HG03280 (cell line): ENCODE measurements around the gene PROS1.

Source experiments
- ATAC-seq: cut with Tn5 transposase; IDR thresholded peaks from one replicate; pipeline ENCODE4 v1.9.1; 2021; ENCODE audit warnings: mild to moderate bottlenecking, moderate library complexity; ENCODE audit not compliant: unreplicated experiment

PROS1 gene

GRCh38 chr3:93973131-93974126 is at the start of gene PROS1:
Gene PROS1, minus strand, starts transcription at chr3:93973896. Its CDS starts 147 bp downstream, at chr3:93973749.
- ATAC-seq = peak; percentile 90

GRCh38 chr3:94020293-94020692 is 46.6 kb upstream of the PROS1 start:
- ATAC-seq = no peak

- ATAC-seq = no peak
These were observed 46.0 kb upstream of the PROS1 start for GRCh38 chr3:94019659-94020058.

- no peak for ATAC-seq
These were observed 41.3 kb upstream of the PROS1 start for GRCh38 chr3:94015025-94015424.

GRCh38 chr3:94012185-94012584 is 38.5 kb upstream of the PROS1 start:
- ATAC-seq = no peak

GRCh38 chr3:94011233-94011711 is 37.6 kb upstream of the PROS1 start:
- ATAC-seq = no peak

GRCh38 chr3:94009608-94010007 is 35.9 kb upstream of the PROS1 start:
- ATAC-seq = no peak

- ATAC-seq = no peak
These were observed 34.6 kb upstream of the PROS1 start for GRCh38 chr3:94008253-94008652.

GRCh38 chr3:94004301-94004910 is 30.7 kb upstream of the PROS1 start:
- peak; percentile 95 for ATAC-seq

- ATAC-seq = no peak
These were observed 28.3 kb upstream of the PROS1 start for GRCh38 chr3:94001827-94002495.

GRCh38 chr3:94001191-94001590 is 27.5 kb upstream of the PROS1 start:
- ATAC-seq = no peak

GRCh38 chr3:93994056-93994455 is 20.4 kb upstream of the PROS1 start:
- ATAC-seq = no peak

GRCh38 chr3:93992207-93992606 is 18.5 kb upstream of the PROS1 start:
- no peak for ATAC-seq

GRCh38 chr3:93991631-93992030 is 17.9 kb upstream of the PROS1 start:
- no peak for ATAC-seq

- ATAC-seq = no peak
These were observed 15.5 kb upstream of the PROS1 start for GRCh38 chr3:93989241-93989640.

- ATAC-seq = no peak
These were observed 15.1 kb upstream of the PROS1 start for GRCh38 chr3:93988764-93989163.

- no peak for ATAC-seq
These were observed 14.6 kb upstream of the PROS1 start for GRCh38 chr3:93988283-93988682.

- ATAC-seq = no peak
These were observed 10.9 kb upstream of the PROS1 start for GRCh38 chr3:93984618-93985017.

- ATAC-seq = no peak
These were observed 9.7 kb upstream of the PROS1 start for GRCh38 chr3:93983408-93983807.

- no peak for ATAC-seq
These were observed 8.0 kb upstream of the PROS1 start for GRCh38 chr3:93981649-93982048.
